GM18526 (cell line): ENCODE measurements around the gene PSME3.

Source experiments
- POLR2A ChIP-seq: IDR thresholded peaks from 3 replicates; pipeline ENCODE4 v1.6.1; 2011; ENCODE audit not compliant: insufficient read length; ENCODE audit errors: extremely low read depth

The PSME3 gene

GRCh38 chr17:42841975-42842685 is 8.9 kb downstream of the PSME3 start:
- TF ChIP-seq POLR2A: no peak

DNA sequence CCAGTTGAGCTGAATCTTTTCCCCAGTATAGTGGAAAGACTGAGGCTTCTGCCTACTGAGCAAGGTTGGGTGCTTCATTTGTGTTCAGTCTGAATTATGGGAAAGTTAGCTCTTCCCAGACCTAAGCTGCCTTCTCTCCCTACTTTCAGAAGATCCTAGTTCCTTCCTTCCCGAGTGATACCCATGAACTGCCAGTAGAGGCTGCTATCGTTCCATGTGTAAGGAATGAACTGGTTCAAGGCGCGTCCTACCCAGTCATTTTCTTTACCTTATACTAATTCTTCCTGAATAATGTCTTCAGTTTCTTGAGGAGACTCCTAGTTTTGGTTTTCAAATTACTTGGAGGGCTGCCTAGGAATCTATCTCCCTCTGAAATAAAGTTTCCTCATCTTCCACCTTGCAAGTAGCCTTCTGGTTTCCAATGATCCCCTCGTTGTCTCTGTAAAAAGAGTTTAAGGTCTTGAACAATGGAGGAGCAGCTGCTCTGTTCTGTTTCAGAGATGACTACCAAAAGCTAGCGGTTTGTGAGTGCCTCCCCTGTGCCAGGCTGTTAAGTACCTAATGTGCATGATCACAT is 10.2 kb downstream of the PSME3 start:
- TF ChIP-seq POLR2A: no peak

GRCh38 chr17:42844271-42844670 is 11.1 kb downstream of the PSME3 start, which contains the start of gene AOC2:
AOC2 (plus strand) TSS chr17:42844580; CDS start chr17:42844627, 47 bp downstream.
- TF ChIP-seq POLR2A: no peak

DNA sequence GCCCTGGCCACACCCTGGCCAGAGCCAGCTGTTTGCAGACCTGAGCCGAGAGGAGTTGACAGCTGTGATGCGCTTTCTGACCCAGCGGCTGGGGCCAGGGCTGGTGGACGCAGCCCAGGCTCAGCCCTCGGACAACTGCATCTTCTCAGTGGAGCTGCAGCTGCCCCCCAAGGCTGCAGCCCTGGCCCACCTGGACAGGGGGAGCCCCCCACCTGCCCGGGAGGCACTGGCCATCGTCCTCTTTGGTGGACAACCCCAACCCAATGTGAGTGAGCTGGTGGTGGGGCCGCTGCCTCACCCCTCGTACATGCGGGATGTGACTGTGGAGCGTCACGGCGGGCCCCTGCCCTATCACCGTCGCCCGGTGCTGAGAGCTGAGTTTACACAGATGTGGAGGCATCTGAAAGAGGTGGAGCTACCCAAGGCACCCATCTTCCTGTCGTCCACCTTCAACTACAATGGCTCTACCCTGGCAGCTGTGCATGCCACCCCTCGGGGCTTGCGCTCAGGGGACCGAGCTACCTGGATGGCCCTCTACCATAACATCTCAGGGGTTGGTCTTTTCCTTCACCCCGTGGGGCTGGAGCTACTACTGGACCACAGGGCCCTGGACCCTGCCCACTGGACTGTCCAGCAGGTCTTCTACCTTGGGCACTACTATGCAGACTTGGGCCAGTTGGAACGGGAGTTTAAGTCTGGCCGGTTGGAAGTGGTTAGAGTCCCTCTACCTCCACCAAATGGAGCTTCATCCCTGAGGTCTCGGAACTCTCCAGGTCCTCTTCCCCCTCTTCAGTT is 11.8 kb downstream of the PSME3 start:
- no peak for TF ChIP-seq POLR2A

DNA sequence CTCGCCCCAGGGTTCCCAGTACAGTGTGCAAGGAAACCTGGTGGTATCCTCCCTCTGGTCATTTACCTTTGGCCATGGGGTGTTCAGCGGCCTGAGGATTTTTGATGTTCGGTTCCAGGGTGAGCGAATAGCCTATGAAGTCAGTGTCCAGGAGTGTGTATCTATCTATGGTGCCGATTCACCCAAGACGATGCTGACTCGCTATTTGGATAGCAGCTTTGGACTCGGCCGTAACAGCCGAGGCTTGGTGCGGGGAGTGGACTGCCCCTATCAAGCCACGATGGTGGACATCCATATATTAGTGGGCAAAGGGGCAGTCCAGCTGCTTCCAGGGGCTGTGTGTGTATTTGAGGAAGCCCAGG is 12.3 kb downstream of the PSME3 start:
- TF ChIP-seq POLR2A: no peak

- TF ChIP-seq POLR2A: no peak
Measured at GRCh38 chr17:42845918-42846593, 12.9 kb downstream of the PSME3 start.

GRCh38 chr17:42846594-42847280 is 13.5 kb downstream of the PSME3 start:
- no peak for TF ChIP-seq POLR2A

DNA sequence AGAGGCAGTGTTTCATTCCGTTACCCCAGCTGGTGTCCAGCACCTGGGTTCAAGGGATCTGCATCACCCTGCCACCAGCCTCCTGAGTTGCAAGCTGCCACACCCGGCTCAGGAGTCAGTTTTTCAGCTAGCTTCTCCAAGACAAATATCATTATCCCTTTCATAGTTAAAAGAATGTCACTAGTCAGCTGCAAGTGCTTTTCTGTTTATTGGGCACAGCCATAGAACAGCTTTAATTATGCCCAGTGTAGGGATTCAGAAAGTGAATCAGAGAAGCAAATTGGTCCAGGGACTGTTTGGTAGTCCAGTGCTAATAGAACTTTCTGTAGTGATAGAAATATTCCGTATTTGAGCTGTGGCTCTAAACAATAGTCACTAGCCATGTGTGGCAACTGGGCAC is 14.9 kb downstream of the PSME3 start:
- no peak for TF ChIP-seq POLR2A

GRCh38 chr17:42849031-42849430 is 15.8 kb downstream of the PSME3 start:
- TF ChIP-seq POLR2A: no peak

DNA sequence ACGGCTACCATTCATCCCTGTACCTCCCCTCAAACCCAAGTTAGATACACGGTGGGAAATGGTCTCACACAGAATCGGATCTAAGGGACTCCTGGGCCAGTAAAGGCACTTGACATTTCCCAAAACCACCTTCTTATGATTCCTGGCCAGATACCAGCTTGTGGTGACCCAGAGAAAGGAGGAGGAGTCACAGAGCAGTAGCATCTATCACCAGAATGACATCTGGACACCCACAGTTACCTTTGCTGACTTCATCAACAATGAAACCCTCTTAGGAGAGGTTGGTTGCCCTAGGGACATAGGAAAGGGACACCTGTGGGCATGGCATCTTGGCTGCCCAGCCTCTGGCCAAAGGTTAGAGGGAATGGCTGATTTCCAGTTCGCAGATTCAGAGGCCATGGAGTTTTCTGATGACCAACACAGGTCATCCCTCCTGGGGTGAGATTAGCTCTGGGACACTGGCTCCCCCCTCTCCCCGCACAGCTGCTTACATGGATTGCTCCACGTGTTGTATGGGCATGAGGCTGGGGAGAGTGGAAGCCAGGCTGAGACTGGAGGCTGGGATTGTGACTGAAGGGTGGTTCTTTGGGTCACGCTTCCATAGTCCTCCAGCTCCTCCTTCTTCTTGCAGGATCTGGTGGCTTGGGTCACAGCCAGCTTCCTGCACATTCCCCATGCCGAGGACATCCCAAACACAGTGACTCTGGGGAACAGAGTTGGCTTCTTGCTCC is 16.4 kb downstream of the PSME3 start:
- TF ChIP-seq POLR2A: no peak

DNA sequence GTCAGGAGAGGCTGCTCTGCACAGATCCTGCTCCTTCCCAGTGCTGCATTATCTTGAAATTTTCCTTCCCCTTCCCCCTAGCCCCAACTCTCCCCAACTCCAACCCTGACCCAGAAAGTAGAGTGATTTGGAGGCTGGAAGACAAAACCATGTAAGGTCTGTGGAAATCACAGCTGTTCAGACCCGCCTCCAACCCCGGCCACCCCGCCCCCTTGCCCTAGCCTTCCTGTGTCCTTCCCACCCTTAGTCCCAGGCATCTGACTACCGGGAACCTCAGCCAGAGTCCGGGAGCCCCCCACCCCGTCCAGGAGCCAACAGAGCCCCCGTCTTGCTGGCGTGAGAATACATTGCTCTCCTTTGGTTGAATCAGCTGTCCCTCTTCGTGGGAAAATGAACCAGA is 17.8 kb downstream of the PSME3 start, which contains the start of gene AOC3:
Gene AOC3, plus strand, starts transcription at position 246 of the 400 bp plus-strand sequence. Its CDS starts 145 bp downstream, at position 391.
- TF ChIP-seq POLR2A: no peak

- no peak for TF ChIP-seq POLR2A
Measured at GRCh38 chr17:42852351-42852750, 19.2 kb downstream of the PSME3 start.

DNA sequence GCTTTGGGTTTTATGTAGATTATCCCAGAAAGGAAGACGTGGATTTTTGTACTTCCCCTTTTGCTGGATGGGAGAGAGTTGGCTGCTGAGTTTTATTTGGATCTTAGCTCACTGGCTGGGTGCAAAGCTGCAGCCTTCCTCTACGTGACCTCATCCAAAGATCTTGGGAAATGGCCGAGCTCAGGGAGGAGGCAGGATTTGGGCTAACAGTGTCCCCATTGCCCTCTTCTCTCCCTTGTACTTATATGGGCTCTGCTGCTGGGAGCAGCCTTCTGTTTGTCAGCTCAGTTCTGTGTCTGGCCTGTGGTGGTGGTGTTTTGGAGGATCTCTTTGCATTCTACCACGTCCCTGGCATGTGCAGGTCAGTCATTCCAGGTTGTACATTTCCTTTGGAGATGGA is 19.8 kb downstream of the PSME3 start:
- TF ChIP-seq POLR2A: no peak

DNA sequence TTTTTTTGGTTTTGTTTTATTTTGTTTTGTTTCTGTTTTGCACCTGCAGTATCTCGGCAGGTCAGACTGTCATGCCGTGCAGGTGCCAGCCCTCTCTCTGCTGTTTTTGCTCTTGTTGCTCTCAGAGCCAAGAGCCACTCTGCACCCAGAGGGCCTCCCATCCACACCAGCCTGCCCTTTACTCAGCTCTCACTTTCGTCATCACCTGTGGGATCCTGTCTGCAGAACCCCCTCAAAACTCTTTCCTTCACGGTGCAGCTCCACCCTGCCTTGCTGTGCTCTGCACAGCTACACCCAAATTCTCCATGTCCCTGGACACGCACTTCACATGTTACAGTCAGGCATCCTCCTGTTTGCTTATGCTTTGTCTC is 20.4 kb downstream of the PSME3 start:
- no peak for TF ChIP-seq POLR2A

GRCh38 chr17:42853968-42854790 is 21.0 kb downstream of the PSME3 start:
- TF ChIP-seq POLR2A: no peak
